ENCODE data around the gene DIS3L2.

DIS3L2 gene

GRCh38 chr2:231991664-231992063, 30.2 kb downstream of the DIS3L2 start:
- Histone ChIP-seq H3K27ac (ENCODE audit: low read depth, low read length) (no peak overlapping the region), H3K9ac (ENCODE audit: low read depth, low read length) (no peak overlapping the region), H3K4me1 (ENCODE audit: control insufficient read depth, insufficient read depth, low read length) (peaks cover 40% of the 10 kb centered on the region), H3K9me3 (ENCODE audit: control insufficient read depth, insufficient read depth, low read length) (no peaks in the 10 kb centered on the region), H3K36me3 (ENCODE audit: control insufficient read depth, insufficient read depth, low read length) (no peaks in the 10 kb centered on the region), H3K4me3 (ENCODE audit: low read depth, low read length) (no peak overlapping the region), H3K27me3 (ENCODE audit: control insufficient read depth, insufficient read depth, low read length) (no peaks in the 10 kb centered on the region)

GRCh38 chr2:231992888-231993287, 31.4 kb downstream of the DIS3L2 start:
- Histone ChIP-seq H3K27me3 (ENCODE audit: control insufficient read depth, insufficient read depth, low read length) (no peaks in the 10 kb centered on the region), H3K9me3 (ENCODE audit: control insufficient read depth, insufficient read depth, low read length) (no peaks in the 10 kb centered on the region), H3K27ac (ENCODE audit: low read depth, low read length) (no peak overlapping the region), H3K36me3 (ENCODE audit: control insufficient read depth, insufficient read depth, low read length) (no peaks in the 10 kb centered on the region), H3K4me1 (ENCODE audit: control insufficient read depth, insufficient read depth, low read length) (peaks cover 40% of the 10 kb centered on the region), H3K4me3 (ENCODE audit: low read depth, low read length) (no peak overlapping the region), H3K9ac (ENCODE audit: low read depth, low read length) (no peak overlapping the region)

- no peak overlapping the region for H3K9ac ChIP-seq (ENCODE audit: low read depth, low read length)
- no peaks in the 10 kb centered on the region for H3K9me3 ChIP-seq (ENCODE audit: control insufficient read depth, insufficient read depth, low read length)
- H3K4me3 ChIP-seq (ENCODE audit: low read depth, low read length): no peak overlapping the region
- no peaks in the 10 kb centered on the region for H3K27me3 ChIP-seq (ENCODE audit: control insufficient read depth, insufficient read depth, low read length)
- H3K36me3 ChIP-seq (ENCODE audit: control insufficient read depth, insufficient read depth, low read length): no peaks in the 10 kb centered on the region
- H3K4me1 ChIP-seq (ENCODE audit: control insufficient read depth, insufficient read depth, low read length): peaks cover 11% of the 10 kb centered on the region; the same call in 1 of the 2 replicates
- no peak overlapping the region for H3K27ac ChIP-seq (ENCODE audit: low read depth, low read length)
Observed at GRCh38 chr2:231996797-231997540, 35.5 kb downstream of the DIS3L2 start.

- no peak overlapping the region for H3K4me3 ChIP-seq (ENCODE audit: low read depth, low read length)
- no peaks in the 10 kb centered on the region for H3K36me3 ChIP-seq (ENCODE audit: control insufficient read depth, insufficient read depth, low read length)
- H3K27ac ChIP-seq (ENCODE audit: low read depth, low read length): no peak overlapping the region
Observed at GRCh38 chr2:231998046-231998445, 36.5 kb downstream of the DIS3L2 start.

GRCh38 chr2:232000439-232000838, 38.9 kb downstream of the DIS3L2 start:
- Histone ChIP-seq H3K9ac (ENCODE audit: low read depth, low read length) (no peak overlapping the region), H3K4me3 (ENCODE audit: low read depth, low read length) (no peak overlapping the region), H3K4me1 (ENCODE audit: control insufficient read depth, insufficient read depth, low read length) (0 out of 2 replicates have a peak, but pooled peaks cover 9% of the 10 kb centered on the region), H3K9me3 (ENCODE audit: control insufficient read depth, insufficient read depth, low read length) (no peaks in the 10 kb centered on the region), H3K27me3 (ENCODE audit: control insufficient read depth, insufficient read depth, low read length) (no peaks in the 10 kb centered on the region), H3K27ac (ENCODE audit: low read depth, low read length) (no peak overlapping the region), H3K36me3 (ENCODE audit: control insufficient read depth, insufficient read depth, low read length) (no peaks in the 10 kb centered on the region)

More at GRCh38 chr2:231998046-231998445, 36.5 kb downstream of the DIS3L2 start:
- Histone ChIP-seq H3K27me3 (ENCODE audit: control insufficient read depth, insufficient read depth, low read length) (no peaks in the 10 kb centered on the region), H3K9me3 (ENCODE audit: control insufficient read depth, insufficient read depth, low read length) (no peaks in the 10 kb centered on the region), H3K4me1 (ENCODE audit: control insufficient read depth, insufficient read depth, low read length) (0 out of 2 replicates have a peak, but pooled peaks cover 9% of the 10 kb centered on the region), H3K9ac (ENCODE audit: low read depth, low read length) (no peak overlapping the region)

GRCh38 chr2:232001073-232001472, 39.6 kb downstream of the DIS3L2 start:
- no peaks in the 10 kb centered on the region for H3K36me3 ChIP-seq (ENCODE audit: control insufficient read depth, insufficient read depth, low read length)
- H3K9ac ChIP-seq (ENCODE audit: low read depth, low read length): no peak overlapping the region
- no peak overlapping the region for H3K27ac ChIP-seq (ENCODE audit: low read depth, low read length)
- H3K9me3 ChIP-seq (ENCODE audit: control insufficient read depth, insufficient read depth, low read length): no peaks in the 10 kb centered on the region
- peaks cover 5% of the 10 kb centered on the region; the same call in 1 of the 2 replicates for H3K4me1 ChIP-seq (ENCODE audit: control insufficient read depth, insufficient read depth, low read length)
- no peak overlapping the region for H3K4me3 ChIP-seq (ENCODE audit: low read depth, low read length)
- H3K27me3 ChIP-seq (ENCODE audit: control insufficient read depth, insufficient read depth, low read length): no peaks in the 10 kb centered on the region

- Histone ChIP-seq H3K36me3 (ENCODE audit: control insufficient read depth, insufficient read depth, low read length) (no peaks in the 10 kb centered on the region), H3K4me3 (ENCODE audit: low read depth, low read length) (no peak overlapping the region)
Observed at GRCh38 chr2:232006253-232006652, 44.7 kb downstream of the DIS3L2 start.

GRCh38 chr2:232008907-232009638, 47.6 kb downstream of the DIS3L2 start:
- no peak overlapping the region for H3K9ac ChIP-seq (ENCODE audit: low read depth, low read length)
- H3K36me3 ChIP-seq (ENCODE audit: control insufficient read depth, insufficient read depth, low read length): no peaks in the 10 kb centered on the region
- no peaks in the 10 kb centered on the region for H3K27me3 ChIP-seq (ENCODE audit: control insufficient read depth, insufficient read depth, low read length)
- H3K4me3 ChIP-seq (ENCODE audit: low read depth, low read length): no peak overlapping the region
- H3K27ac ChIP-seq (ENCODE audit: low read depth, low read length): no peak overlapping the region
- H3K4me1 ChIP-seq (ENCODE audit: control insufficient read depth, insufficient read depth, low read length): peaks cover 17% of the 10 kb centered on the region
- H3K9me3 ChIP-seq (ENCODE audit: control insufficient read depth, insufficient read depth, low read length): no peaks in the 10 kb centered on the region

More at GRCh38 chr2:232006253-232006652, 44.7 kb downstream of the DIS3L2 start:
- no peaks in the 10 kb centered on the region for H3K27me3 ChIP-seq (ENCODE audit: control insufficient read depth, insufficient read depth, low read length)
- no peak overlapping the region for H3K27ac ChIP-seq (ENCODE audit: low read depth, low read length)
- peaks cover 17% of the 10 kb centered on the region for H3K4me1 ChIP-seq (ENCODE audit: control insufficient read depth, insufficient read depth, low read length)
- H3K9me3 ChIP-seq (ENCODE audit: control insufficient read depth, insufficient read depth, low read length): no peaks in the 10 kb centered on the region
- no peak overlapping the region for H3K9ac ChIP-seq (ENCODE audit: low read depth, low read length)

GRCh38 chr2:232009639-232010274, 48.2 kb downstream of the DIS3L2 start:
- H3K27ac ChIP-seq (ENCODE audit: low read depth, low read length): no peak overlapping the region

GRCh38 chr2:232013701-232014353, 52.3 kb downstream of the DIS3L2 start:
- Histone ChIP-seq H3K4me1 (ENCODE audit: control insufficient read depth, insufficient read depth, low read length) (peaks cover 8% of the 10 kb centered on the region), H3K27me3 (ENCODE audit: control insufficient read depth, insufficient read depth, low read length) (no peaks in the 10 kb centered on the region), H3K9me3 (ENCODE audit: control insufficient read depth, insufficient read depth, low read length) (no peaks in the 10 kb centered on the region), H3K27ac (ENCODE audit: low read depth, low read length) (no peak overlapping the region), H3K36me3 (ENCODE audit: control insufficient read depth, insufficient read depth, low read length) (peaks cover 12% of the 10 kb centered on the region; the same call in 1 of the 2 replicates), H3K9ac (ENCODE audit: low read depth, low read length) (no peak overlapping the region), H3K4me3 (ENCODE audit: low read depth, low read length) (no peak overlapping the region)

More at GRCh38 chr2:232009639-232010274, 48.2 kb downstream of the DIS3L2 start:
- Histone ChIP-seq H3K9me3 (ENCODE audit: control insufficient read depth, insufficient read depth, low read length) (no peaks in the 10 kb centered on the region), H3K4me3 (ENCODE audit: low read depth, low read length) (no peak overlapping the region), H3K27me3 (ENCODE audit: control insufficient read depth, insufficient read depth, low read length) (no peaks in the 10 kb centered on the region), H3K36me3 (ENCODE audit: control insufficient read depth, insufficient read depth, low read length) (no peaks in the 10 kb centered on the region), H3K4me1 (ENCODE audit: control insufficient read depth, insufficient read depth, low read length) (peaks cover 17% of the 10 kb centered on the region), H3K9ac (ENCODE audit: low read depth, low read length) (no peak overlapping the region)

Data from HUES48 (cell line).